ENCODE measurements around the gene MSH5.

MSH5 gene

GRCh38 chr6:31727717-31728671 is 11.8 kb upstream of the MSH5 start:
- no peak for TF ChIP-seq CTCF (conservative IDR thresholded peaks at IDR 0.05)
- H3K27ac ChIP-seq = no peak overlapping the region; the same call in 1 of the 2 replicates

- no peak for TF ChIP-seq ZFX (IDR thresholded peaks at IDR 0.05)
- TF ChIP-seq CTCF (conservative IDR thresholded peaks at IDR 0.05) = peak; percentile 81
- peak within 1 kb of the TSS; percentile 68 for H3K27ac ChIP-seq
These were observed 10.9 kb upstream of the MSH5 start, which contains the start of gene DDAH2 for GRCh38 chr6:31728767-31729514. DDAH2 (minus strand) TSS chr6:31729299; CDS start chr6:31729161, 138 bp downstream.

DNA sequence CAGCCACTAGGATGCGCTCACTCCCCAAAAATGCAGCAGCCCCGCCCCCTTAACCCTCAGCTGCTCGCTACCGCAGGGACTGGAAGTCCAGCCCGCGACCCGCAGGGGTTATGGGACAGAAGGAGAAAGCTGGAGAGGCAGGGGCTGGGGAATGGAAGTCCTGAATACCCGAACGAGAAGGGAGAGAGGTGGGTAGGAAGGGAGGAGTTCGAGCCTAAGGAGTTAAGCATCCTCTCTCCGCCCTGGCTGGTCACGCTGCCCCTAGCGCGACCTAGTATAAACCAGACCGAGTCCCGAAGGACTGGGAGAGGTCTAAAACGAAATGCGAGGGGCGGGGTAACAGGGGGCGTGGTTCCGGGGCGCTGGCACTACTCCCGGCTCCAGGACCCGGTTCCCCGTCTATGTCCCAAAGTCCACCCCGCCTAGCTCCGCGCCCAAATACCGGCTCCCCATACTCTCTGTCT is 10.3 kb upstream of the MSH5 start:
- peak; percentile 59 for TF ChIP-seq CTCF (conservative IDR thresholded peaks at IDR 0.05)
- TF ChIP-seq ZFX (IDR thresholded peaks at IDR 0.05) = no peak
- peak overlapping the region; percentile 68 for H3K27ac ChIP-seq

- no peak for TF ChIP-seq CTCF (conservative IDR thresholded peaks at IDR 0.05)
- H3K27ac ChIP-seq = peak overlapping the region; percentile 68
These were observed 9.7 kb upstream of the MSH5 start for GRCh38 chr6:31729979-31730630.

DNA sequence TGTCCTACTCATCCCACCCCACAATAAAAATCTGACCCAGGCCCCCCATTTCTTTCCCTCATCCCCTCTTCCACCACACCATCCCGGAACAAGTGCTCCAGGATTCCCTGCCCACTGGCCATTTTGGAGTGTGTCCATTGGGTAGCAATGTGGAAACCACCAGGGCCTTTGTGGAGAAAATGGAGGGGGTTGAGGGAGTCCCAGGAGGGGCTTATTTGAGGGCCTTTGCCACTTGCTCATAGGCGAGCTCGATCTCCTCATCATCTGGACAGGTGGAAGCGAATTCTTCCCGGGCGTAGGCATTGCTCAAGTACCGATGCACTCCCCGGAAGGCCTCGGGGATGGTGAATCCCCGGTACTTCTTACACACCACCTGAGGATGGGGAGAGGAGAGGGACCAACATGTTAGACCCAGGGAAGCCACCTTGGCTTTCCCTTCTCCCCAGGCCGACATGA is 9.1 kb upstream of the MSH5 start:
- no peak overlapping the region for H3K27ac ChIP-seq
- TF ChIP-seq ZFX (IDR thresholded peaks at IDR 0.05) (no peak), CTCF (conservative IDR thresholded peaks at IDR 0.05) (no peak)

GRCh38 chr6:31732029-31732428 is 7.8 kb upstream of the MSH5 start:
- H3K27ac ChIP-seq = no peak overlapping the region
- TF ChIP-seq CTCF (conservative IDR thresholded peaks at IDR 0.05) (no peak), ZFX (IDR thresholded peaks at IDR 0.05) (no peak)

Data from C4-2B (cell line).